GM12878 (cell line): Measurements from ENCODE around the gene ANO10. TPM values are rescaled to one million over a fixed set of nuclear protein-coding genes. Genes with fewer than 3 reads are reported as not detected.

ENCODE experiments used
- ATAC-seq: fragments of 200-7000 bp; cut with Tn5 transposase; 3 replicates; pipeline ENCODE4 v1.9.1; 2020; ENCODE audit warnings: mild to moderate bottlenecking, moderate library complexity
- BruUV-seq: library from RNA; stranded (reverse); fragments of 400-500 nt; replicated peaks from 2 replicates; lab custom pipeline; 2021; lab: Mats Ljungman, UMichigan
- CTCF ChIA-PET: fragments of 300-600 bp; sonication (Branson Sonifier 250); formaldehyde crosslinking; extraction: SDS; loops from one replicate; lab custom pipeline; 2021; ENCODE audit warnings: inconsistent platforms; lab: Yijun Ruan, JAX
- POLR2A ChIA-PET: fragments of 350-600 bp; formaldehyde crosslinking; extraction: SDS; loops from one replicate; lab custom pipeline; 2021; ENCODE audit warnings: inconsistent platforms; lab: Charles Lee
- RAD21 ChIA-PET: fragments of 300-600 bp; sonication (Branson Sonifier 250); formaldehyde crosslinking; loops from one replicate; lab custom pipeline; 2023; ENCODE audit warnings: antibody characterized with exemption; ENCODE audit not compliant: unreplicated experiment; lab: Charles Lee
- SMC1A ChIA-PET: fragments of 300-600 bp; sonication (Branson Sonifier 250); formaldehyde crosslinking; loops from one replicate; lab custom pipeline; 2023; ENCODE audit not compliant: unreplicated experiment, uncharacterized antibody; lab: Charles Lee
- DNase-seq: peaks from one replicate; pipeline ENCODE4 v3.0.0-alpha.2; 2011; ENCODE audit warnings: low read depth, low spot score
- FAIRE-seq: peaks from 3 replicates; lab custom pipeline; 2011; peaks lifted over from hg19 to GRCh38; lab: Jason Lieb, UNC
- H2AFZ ChIP-seq: 2 replicates; pipeline ENCODE4 v1.6.0; 2011; ENCODE audit warnings: low read depth, low read length, control low read depth; ENCODE audit not compliant: control insufficient read depth
- H3K27ac ChIP-seq: 2 replicates; pipeline ENCODE4 v1.5.1; 2011; ENCODE audit warnings: control low read depth; ENCODE audit not compliant: control insufficient read depth, insufficient read depth
- H3K27me3 ChIP-seq, 2 experiments: replicated peaks in 1 of 2; 2 replicates each; pipeline versions ENCODE4 v1.6.0 to v1.6.1; 2011; ENCODE audit warnings: low read length in 1 of 2; ENCODE audit not compliant: control insufficient read depth in 2 of 2, insufficient read depth in 2 of 2
- H3K36me3 ChIP-seq, 2 experiments: 2 replicates each; pipeline ENCODE4 v1.5.1; 2011; ENCODE audit warnings: low read length in 1 of 2; ENCODE audit not compliant: control insufficient read depth in 2 of 2, insufficient read depth in 2 of 2
- H3K4me1 ChIP-seq: 2 replicates; pipeline ENCODE4 v1.6.1; 2011; ENCODE audit warnings: mild to moderate bottlenecking, low read length, moderate library complexity, mixed read lengths; ENCODE audit not compliant: control insufficient read depth, insufficient read depth
- H3K4me2 ChIP-seq: 2 replicates; pipeline ENCODE4 v1.6.0; 2011; ENCODE audit warnings: control low read depth; ENCODE audit not compliant: control insufficient read depth, insufficient read depth
- H3K4me3 ChIP-seq: fragments of 200-600 bp; sonication (generic); 2 replicates; pipeline ENCODE4 v1.5.1; 2016
- H3K79me2 ChIP-seq: 2 replicates; pipeline ENCODE4 v1.6.0; 2011; ENCODE audit warnings: low read length; ENCODE audit not compliant: control insufficient read depth, insufficient read depth
- H3K9ac ChIP-seq: 2 replicates; pipeline ENCODE4 v1.8.0; 2011; ENCODE audit warnings: low read length, control low read depth, mixed read lengths; ENCODE audit not compliant: control insufficient read depth, insufficient read depth
- H3K9me3 ChIP-seq: replicated peaks from 3 replicates; pipeline ENCODE4 v1.5.1; 2011; ENCODE audit warnings: mild to moderate bottlenecking, low read length; ENCODE audit not compliant: control insufficient read depth, insufficient read depth
- H4K20me1 ChIP-seq: 2 replicates; pipeline ENCODE4 v1.6.0; 2011; ENCODE audit not compliant: control insufficient read depth, insufficient read depth
- ATF7 ChIP-seq: fragments of 450-650 bp; IDR thresholded peaks from 2 replicates; pipeline ENCODE4 v1.6.1; 2016; ENCODE audit warnings: low read depth, mild to moderate bottlenecking
- BRCA1 ChIP-seq: IDR thresholded peaks from 2 replicates; pipeline ENCODE4 v1.6.1; 2011; ENCODE audit warnings: low read depth, low read length, improper control_type of control experiment
- CREM ChIP-seq: IDR thresholded peaks from 2 replicates; pipeline ENCODE4 v1.6.1; 2014; ENCODE audit warnings: antibody characterized with exemption, low read depth
- IRF3 ChIP-seq: fragments of 450-650 bp; IDR thresholded peaks from 2 replicates; pipeline ENCODE4 v1.6.1; 2014; ENCODE audit warnings: mild to moderate bottlenecking
- KLF5 ChIP-seq: fragments of 450-650 bp; IDR thresholded peaks from 2 replicates; pipeline ENCODE4 v1.6.1; 2014; ENCODE audit warnings: mild to moderate bottlenecking; ENCODE audit not compliant: partially characterized antibody
- MTA2 ChIP-seq: fragments of 450-650 bp; IDR thresholded peaks from 2 replicates; pipeline ENCODE4 v1.6.1; 2016; ENCODE audit warnings: low read depth, mild to moderate bottlenecking, moderate library complexity
- NR2C2 ChIP-seq: IDR thresholded peaks from 2 replicates; pipeline ENCODE4 v1.6.1; 2011; ENCODE audit warnings: borderline replicate concordance, low read depth; ENCODE audit not compliant: control insufficient read depth, insufficient read length
- NR2F1 ChIP-seq: fragments of 450-650 bp; conservative IDR thresholded peaks from 2 replicates; pipeline ENCODE4 v1.6.1; 2017; ENCODE audit warnings: mild to moderate bottlenecking
- SMARCA5 ChIP-seq: fragments of 450-650 bp; IDR thresholded peaks from 2 replicates; pipeline ENCODE4 v1.6.1; 2017; ENCODE audit warnings: mild to moderate bottlenecking
- SP1 ChIP-seq: IDR thresholded peaks from one replicate; pipeline ENCODE4 v1.6.1; 2011; ENCODE audit warnings: low read depth, low read length
- ZNF687 ChIP-seq: fragments of 450-650 bp; IDR thresholded peaks from 2 replicates; pipeline ENCODE4 v1.6.1; 2017; ENCODE audit warnings: mild to moderate bottlenecking, moderate library complexity
- in situ Hi-C: fragments of 300-500 bp; cut with MboI; formaldehyde crosslinking; loops from 9 replicates; pipeline ENCODE4 v1.14.3; 2018; ENCODE audit warnings: mixed read lengths
- intact Hi-C: fragments of 100-400 bp; cut with micrococcal nuclease; formaldehyde crosslinking; loops from one replicate; pipeline ENCODE4 v1.14.2; 2022; ENCODE audit not compliant: unreplicated experiment
- polyA plus RNA-seq, 11 experiments: library from polyadenylated mRNA; depleted of rRNA in 4 of 11; unstranded in 6 of 11; stranded (reverse) in 5 of 11; fragments of >200 nt; fragmentation: Nextera tagmentation in 4 of 11; fragmentation: Illumina TruSeq in 1 of 11; extraction: Ambion mirVana in 4 of 11; extraction: Trizol in 1 of 11; gene quantifications; 1 replicate in 1 of 11; 2 replicates in 10 of 11; pipeline versions ENCODE4 v1.2.1 to v1.2.3, GENCODE V29; 2011 to 2016; ENCODE audit warnings: inconsistent platforms in 2 of 11, missing spikeins in 2 of 11, low read depth in 1 of 11
- total RNA-seq, 4 experiments: library from RNA; depleted of rRNA in 3 of 4; stranded (reverse); fragments of >200 nt in 3 of 4; fragmentation: Illumina TruSeq in 1 of 4; extraction: Trizol in 1 of 4; gene quantifications; 2 replicates each; pipeline versions ENCODE4 v1.2.1 to v1.2.3, GENCODE V29; 2013 to 2021
- TF ChIP-seq, protein P1 (sequence below): IDR thresholded peaks from 2 replicates; pipeline ENCODE4 v1.6.1; 2012; ENCODE audit warnings: low read depth, low read length, improper control_type of control experiment

The ANO10 gene
- total and polyA plus RNA-seq, 10 of the 15 experiments (the other 5 are each of a cell fraction or from before 2014, with no cell fraction given), result 0.29 to 21.9 (median 1.6) TPM

GRCh38 chr3:43526956-43527355 lies 94.9 kb downstream of the ANO10 start:
- H3K9ac ChIP-seq, result no peak overlapping the region
- ATAC-seq (no peak), DNase-seq (no peak), FAIRE-seq (no peak)
- no peaks in the 10 kb centered on the region for H3K27me3 ChIP-seq
- TF ChIP-seq SMARCA5 (no peak), KLF5 (no peak), ATF7 (no peak), BRCA1 (no peak), SP1 (no peak), MTA2 (no peak), NR2C2 (no peak), CREM (no peak), IRF3 (no peak), NR2F1 (no peak), ZNF687 (no peak)
- TF ChIP-seq, protein P1, sequence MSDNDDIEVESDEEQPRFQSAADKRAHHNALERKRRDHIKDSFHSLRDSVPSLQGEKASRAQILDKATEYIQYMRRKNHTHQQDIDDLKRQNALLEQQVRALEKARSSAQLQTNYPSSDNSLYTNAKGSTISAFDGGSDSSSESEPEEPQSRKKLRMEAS, result no peak
- H3K4me3 ChIP-seq, result no peak overlapping the region
- in situ Hi-C loops, result no loop called here
- H3K4me1 ChIP-seq, result no peaks in the 10 kb centered on the region
- POLR2A ChIA-PET, result no interaction called here
- H3K36me3 ChIP-seq, result no peaks in the 10 kb centered on the region
- no TSS peak for BruUV-seq
- intact Hi-C loops, result no loop called here
- H3K9me3 ChIP-seq, result no peaks in the 10 kb centered on the region
- no peak overlapping the region for H2AFZ ChIP-seq
- H3K4me2 ChIP-seq, result no peak overlapping the region
- H3K79me2 ChIP-seq, result no peaks in the 10 kb centered on the region
- SMC1A ChIA-PET, result no interaction called here
- no peaks in the 10 kb centered on the region for H4K20me1 ChIP-seq
- CTCF ChIA-PET, result no interaction called here
- H3K27ac ChIP-seq, result no peak overlapping the region
- RAD21 ChIA-PET, result no interaction called here
